SU-DHL-6 (cell line): ENCODE measurements around the gene PDIA5.

Experiments used
- CTCF ChIP-seq: fragments of 200-600 bp; sonication (generic); IDR thresholded peaks from one replicate; pipeline ENCODE4 v1.5.1; 2017; ENCODE audit warnings: antibody characterized with exemption, mild to moderate bottlenecking, low read length, moderate library complexity; ENCODE audit not compliant: insufficient read depth, poor library complexity, severe bottlenecking
- EZH2phosphoT487 ChIP-seq: fragments of 200-600 bp; sonication (generic), shearing (Covaris generic); conservative IDR thresholded peaks from 2 replicates; pipeline ENCODE4 v1.6.1; 2018; ENCODE audit warnings: mild to moderate bottlenecking, antibody characterized with exemption, low read length, moderate library complexity, mixed read lengths

- TF ChIP-seq CTCF (no peak), EZH2phosphoT487 (no peak)
Measured at GRCh38 chr3:123063034-123063433, 3.8 kb upstream of the PDIA5 start.
